GM18511 (cell line): ENCODE measurements around the gene MED14.
"Not testable (repeated sequence)": the region's sequence is repeated elsewhere in the genome, so short reads cannot be mapped to it uniquely, and the experiment has no call there.

Experiments used
- ATAC-seq: cut with Tn5 transposase; IDR thresholded peaks from one replicate; pipeline ENCODE4 v1.9.1; 2021; ENCODE audit warnings: mild to moderate bottlenecking, moderate library complexity; ENCODE audit not compliant: unreplicated experiment

The MED14 gene

GRCh38 chrX:40735325-40736169 is at the start of gene MED14:
TSS of gene MED14 (minus strand) at chrX:40735542. CDS start at chrX:40735412, 130 bp downstream.
- ATAC-seq, result peak; percentile 94

GRCh38 chrX:40784516-40785151 is 49.3 kb upstream of the MED14 start:
- ATAC-seq, result no peak

- ATAC-seq, result not testable (repeated sequence)
These were observed 47.4 kb upstream of the MED14 start for GRCh38 chrX:40782644-40783259.

- no peak for ATAC-seq
These were observed 45.6 kb upstream of the MED14 start for GRCh38 chrX:40780951-40781350.

- ATAC-seq, result no peak
These were observed 44.7 kb upstream of the MED14 start for GRCh38 chrX:40780082-40780481.

GRCh38 chrX:40778861-40779575 is 43.7 kb upstream of the MED14 start:
- ATAC-seq, result no peak

GRCh38 chrX:40773809-40774208 is 38.5 kb upstream of the MED14 start:
- no peak for ATAC-seq

GRCh38 chrX:40773188-40773587 is 37.8 kb upstream of the MED14 start:
- ATAC-seq, result no peak

GRCh38 chrX:40772290-40772689 is 36.9 kb upstream of the MED14 start:
- ATAC-seq, result no peak

GRCh38 chrX:40761762-40762161 is 26.4 kb upstream of the MED14 start:
- ATAC-seq, result no peak

- ATAC-seq, result no peak
These were observed 24.0 kb upstream of the MED14 start for GRCh38 chrX:40759374-40759773.

- ATAC-seq, result no peak
These were observed 21.7 kb upstream of the MED14 start for GRCh38 chrX:40757058-40757457.

- no peak for ATAC-seq
These were observed 20.2 kb upstream of the MED14 start for GRCh38 chrX:40755291-40756249.

- peak; percentile 72 for ATAC-seq
These were observed 14.5 kb upstream of the MED14 start for GRCh38 chrX:40749681-40750494.

- no peak for ATAC-seq
These were observed 13.6 kb upstream of the MED14 start for GRCh38 chrX:40748977-40749376.

- ATAC-seq, result no peak
These were observed 11.2 kb upstream of the MED14 start for GRCh38 chrX:40746521-40746920.

- no peak for ATAC-seq
These were observed 796 bp upstream of the MED14 start for GRCh38 chrX:40736170-40736505.

- ATAC-seq, result peak; percentile 27
These were observed 394 bp downstream of the MED14 start for GRCh38 chrX:40734971-40735324.

GRCh38 chrX:40733706-40734105 is 1.6 kb downstream of the MED14 start:
- no peak for ATAC-seq
